Endothelial cell of umbilical vein (primary cell): ENCODE data around the gene IFNG. TPM values are rescaled to one million over a fixed set of nuclear protein-coding genes. Genes with fewer than 3 reads are reported as not detected.

Experiments
- BruUV-seq: library from RNA; stranded (reverse); fragments of 400-500 nt; replicated peaks from 2 replicates; lab custom pipeline; 2021; lab: Mats Ljungman, UMichigan
- CTCF ChIA-PET: fragments of 300-600, 350-600 bp; sonication (Branson Sonifier 250); formaldehyde crosslinking; loops from one replicate; lab custom pipeline; 2021; ENCODE audit warnings: antibody characterized with exemption, inconsistent platforms; lab: Charles Lee
- POLR2A ChIA-PET: fragments of 300-600, 350-600 bp; sonication (Branson Sonifier 250); formaldehyde crosslinking; loops from one replicate; lab custom pipeline; 2021; ENCODE audit warnings: antibody characterized with exemption, inconsistent platforms; lab: Charles Lee
- DNase-seq: peaks from one replicate; pipeline ENCODE4 v3.0.0-alpha.2; 2011; ENCODE audit warnings: low read depth, low spot score
- FAIRE-seq: peaks from 2 replicates; lab custom pipeline; 2011; peaks lifted over from hg19 to GRCh38; lab: Jason Lieb, UNC
- H2AFZ ChIP-seq: 2 replicates; pipeline ENCODE4 v1.6.0; 2012; ENCODE audit warnings: low read depth, low read length, control low read depth, inconsistent platforms
- H3K27ac ChIP-seq: 2 replicates; pipeline ENCODE4 v1.5.1; 2011; ENCODE audit warnings: low read depth, mild to moderate bottlenecking, control low read depth, low read length, moderate library complexity; ENCODE audit not compliant: insufficient read depth
- H3K27me3 ChIP-seq, 2 experiments: 2 replicates each; pipeline versions ENCODE4 v1.6.0 to v1.6.1; 2011; ENCODE audit warnings: low read length in 2 of 2, mixed read lengths in 1 of 2; ENCODE audit not compliant: control insufficient read depth in 2 of 2, insufficient read depth in 2 of 2
- H3K36me3 ChIP-seq, 2 experiments: 2 replicates in 1 of 2; 3 replicates in 1 of 2; pipeline ENCODE4 v1.5.1; 2011; ENCODE audit warnings: low read length in 2 of 2, mild to moderate bottlenecking in 1 of 2, moderate library complexity in 1 of 2; ENCODE audit not compliant: control insufficient read depth in 2 of 2, insufficient read depth in 2 of 2; ENCODE audit errors: extremely low read depth in 1 of 2
- H3K4me1 ChIP-seq: 3 replicates; pipeline ENCODE4 v1.5.1; 2011; ENCODE audit warnings: mild to moderate bottlenecking, low read length; ENCODE audit not compliant: control insufficient read depth, insufficient read depth; ENCODE audit errors: extremely low read depth
- H3K4me2 ChIP-seq: 2 replicates; pipeline ENCODE4 v1.6.1; 2011; ENCODE audit warnings: low read length, control low read depth, mixed read lengths; ENCODE audit not compliant: insufficient read depth
- H3K4me3 ChIP-seq, 3 experiments: fragments of 200-600 bp in 1 of 3; sonication (generic), shearing (Covaris generic) in 1 of 3; replicated peaks in 1 of 3; 2 replicates each; pipeline ENCODE4 v1.5.1; 2011 to 2016; ENCODE audit warnings: control low read depth in 3 of 3, low read length in 3 of 3, mild to moderate bottlenecking in 2 of 3, inconsistent platforms in 1 of 3, low read depth in 1 of 3, moderate library complexity in 1 of 3; ENCODE audit not compliant: insufficient read depth in 1 of 3
- H3K79me2 ChIP-seq: 2 replicates; pipeline ENCODE4 v1.6.0; 2012; ENCODE audit warnings: low read length, inconsistent platforms; ENCODE audit not compliant: control insufficient read depth, insufficient read depth
- H3K9ac ChIP-seq: replicated peaks from 2 replicates; pipeline ENCODE3; 2011; ENCODE audit warnings: low read length, control low read depth; ENCODE audit not compliant: insufficient read depth; ENCODE audit errors: extremely low read depth
- H3K9me1 ChIP-seq: replicated peaks from 3 replicates; pipeline ENCODE4 v1.6.0; 2011; ENCODE audit warnings: mild to moderate bottlenecking, low read length; ENCODE audit not compliant: control insufficient read depth, insufficient read depth; ENCODE audit errors: extremely low read depth
- H3K9me3 ChIP-seq: replicated peaks from 2 replicates; pipeline ENCODE4 v1.5.1; 2012; ENCODE audit warnings: low read length, inconsistent platforms; ENCODE audit not compliant: control insufficient read depth, insufficient read depth
- H4K20me1 ChIP-seq: replicated peaks from 2 replicates; pipeline ENCODE3; 2011; ENCODE audit warnings: mild to moderate bottlenecking, low read length; ENCODE audit not compliant: control insufficient read depth, insufficient read depth; ENCODE audit errors: extremely low read depth
- EZH2 ChIP-seq: IDR thresholded peaks from 2 replicates; pipeline ENCODE4 v1.6.1; 2012; ENCODE audit warnings: borderline replicate concordance, low read depth, mild to moderate bottlenecking, moderate library complexity, low read length, inconsistent platforms; ENCODE audit not compliant: severe bottlenecking
- JUN ChIP-seq: IDR thresholded peaks from 2 replicates; pipeline ENCODE4 v1.6.1; 2011; ENCODE audit warnings: borderline replicate concordance, low read depth; ENCODE audit not compliant: insufficient read length, insufficient read depth
- MYC ChIP-seq: IDR thresholded peaks from one replicate; pipeline ENCODE4 v1.6.1; 2011; ENCODE audit warnings: mild to moderate bottlenecking, low read depth, low read length
- POLR2A ChIP-seq: IDR thresholded peaks from 2 replicates; pipeline ENCODE4 v1.6.1; 2012; ENCODE audit warnings: low read depth, mild to moderate bottlenecking, control low read depth, low read length
- POLR2AphosphoS5 ChIP-seq: IDR thresholded peaks from 2 replicates; pipeline ENCODE4 v1.6.1; 2012; ENCODE audit warnings: low read depth, mild to moderate bottlenecking, control low read depth, low read length, moderate library complexity; ENCODE audit not compliant: insufficient read depth
- dilution Hi-C: fragments of 300-500 bp; cut with MboI; formaldehyde crosslinking; loops from one replicate; pipeline ENCODE4 v1.15.0; 2019; ENCODE audit warnings: low sequenced_read_pairs; ENCODE audit not compliant: extremely low pct_ligation_motif_present
- intact Hi-C: fragments of 100-400 bp; cut with micrococcal nuclease; formaldehyde crosslinking; loops from one replicate; pipeline ENCODE4 v1.10.0; 2022
- polyA plus RNA-seq, 4 experiments: library from polyadenylated mRNA; depleted of rRNA in 3 of 4; stranded (reverse) in 3 of 4; unstranded in 1 of 4; fragments of >200 nt; gene quantifications; 2 replicates each; pipeline versions ENCODE4 v1.2.1 to v1.2.3, GENCODE V29; 2011 to 2012; ENCODE audit warnings: missing spikeins in 1 of 4
- total RNA-seq: library from RNA; stranded (reverse); gene quantifications from 2 replicates; pipeline ENCODE4 v1.2.3, GENCODE V29; 2021
- TF ChIP-seq, protein P1 (sequence below): IDR thresholded peaks from 2 replicates; pipeline ENCODE4 v1.6.1; 2011; ENCODE audit not compliant: insufficient read depth, insufficient read length
- TF ChIP-seq, protein P2 (sequence below), 2 donors: IDR thresholded peaks; 1 replicate in 1 of 2; 2 replicates in 1 of 2; pipeline ENCODE4 v1.5.1; 2011; ENCODE audit warnings: low read length in 2 of 2, mild to moderate bottlenecking in 2 of 2, moderate library complexity in 2 of 2, control low read depth in 1 of 2, inconsistent platforms in 1 of 2, low read depth in 1 of 2; ENCODE audit not compliant: insufficient read depth in 1 of 2; ENCODE audit errors: extremely low read depth in 1 of 2

The IFNG gene
- total and polyA plus RNA-seq, 2 donors (not counting 3 experiments of a cell fraction or from before 2014, with no cell fraction given) = not detected

DNA sequence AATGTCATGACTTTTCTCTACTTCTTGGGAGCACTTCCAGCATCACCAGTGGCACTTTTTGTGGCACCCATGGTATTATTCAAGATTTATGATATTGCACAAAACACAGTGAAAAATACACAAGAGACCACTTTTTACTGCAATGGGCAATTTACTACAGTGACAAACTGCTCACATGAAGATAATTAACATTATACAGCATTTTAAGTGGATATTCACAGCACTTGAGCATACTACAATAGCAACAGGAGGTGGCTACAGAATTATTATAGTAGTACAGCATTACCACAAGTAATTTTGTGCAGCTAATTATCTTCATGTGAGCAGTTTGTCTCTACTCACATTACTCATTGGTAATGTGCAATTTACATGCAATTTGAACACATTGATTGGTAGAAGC is 47.7 kb upstream of the IFNG start:
- no peaks in the 10 kb centered on the region for H3K36me3 ChIP-seq
- no peak overlapping the region for H2AFZ ChIP-seq
- no peak overlapping the region for H3K27ac ChIP-seq
- intact Hi-C loops (no loop called here), dilution Hi-C loops (no loop called here)
- H3K79me2 ChIP-seq = no peaks in the 10 kb centered on the region
- H3K4me1 ChIP-seq = no peaks in the 10 kb centered on the region
- no peaks in the 10 kb centered on the region for H3K9me1 ChIP-seq
- H3K4me2 ChIP-seq = no peak overlapping the region
- POLR2A ChIA-PET = no interaction called here
- FAIRE-seq = no peak
- no peaks in the 10 kb centered on the region for H4K20me1 ChIP-seq
- H3K9ac ChIP-seq = no peak overlapping the region
- no peak for DNase-seq
- BruUV-seq = no TSS peak
- TF ChIP-seq, protein P1, sequence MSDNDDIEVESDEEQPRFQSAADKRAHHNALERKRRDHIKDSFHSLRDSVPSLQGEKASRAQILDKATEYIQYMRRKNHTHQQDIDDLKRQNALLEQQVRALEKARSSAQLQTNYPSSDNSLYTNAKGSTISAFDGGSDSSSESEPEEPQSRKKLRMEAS = no peak
- no peak for TF ChIP-seq EZH2
- TF ChIP-seq, protein P2, sequence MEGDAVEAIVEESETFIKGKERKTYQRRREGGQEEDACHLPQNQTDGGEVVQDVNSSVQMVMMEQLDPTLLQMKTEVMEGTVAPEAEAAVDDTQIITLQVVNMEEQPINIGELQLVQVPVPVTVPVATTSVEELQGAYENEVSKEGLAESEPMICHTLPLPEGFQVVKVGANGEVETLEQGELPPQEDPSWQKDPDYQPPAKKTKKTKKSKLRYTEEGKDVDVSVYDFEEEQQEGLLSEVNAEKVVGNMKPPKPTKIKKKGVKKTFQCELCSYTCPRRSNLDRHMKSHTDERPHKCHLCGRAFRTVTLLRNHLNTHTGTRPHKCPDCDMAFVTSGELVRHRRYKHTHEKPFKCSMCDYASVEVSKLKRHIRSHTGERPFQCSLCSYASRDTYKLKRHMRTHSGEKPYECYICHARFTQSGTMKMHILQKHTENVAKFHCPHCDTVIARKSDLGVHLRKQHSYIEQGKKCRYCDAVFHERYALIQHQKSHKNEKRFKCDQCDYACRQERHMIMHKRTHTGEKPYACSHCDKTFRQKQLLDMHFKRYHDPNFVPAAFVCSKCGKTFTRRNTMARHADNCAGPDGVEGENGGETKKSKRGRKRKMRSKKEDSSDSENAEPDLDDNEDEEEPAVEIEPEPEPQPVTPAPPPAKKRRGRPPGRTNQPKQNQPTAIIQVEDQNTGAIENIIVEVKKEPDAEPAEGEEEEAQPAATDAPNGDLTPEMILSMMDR (IDR thresholded peaks at IDR 0.05; ENCODE audit: extremely low read depth in 1 of 2, insufficient read depth in 1 of 2, low read depth in 1 of 2, low read length in 2 of 2) = no peak
- TF ChIP-seq JUN = no peak
- TF ChIP-seq MYC = no peak
- no peak for TF ChIP-seq POLR2AphosphoS5
- TF ChIP-seq POLR2A = no peak
- no peak overlapping the region for H3K4me3 ChIP-seq
- CTCF ChIA-PET = no interaction called here
- no peaks in the 10 kb centered on the region for H3K9me3 ChIP-seq
- peaks cover 7 to 10% of the 10 kb centered on the region in 2 experiments for H3K27me3 ChIP-seq
